ENCODE measurements around the gene ZNF70. TPM values are rescaled to one million over a fixed set of nuclear protein-coding genes. Genes with fewer than 3 reads are reported as not detected.

ZNF70 gene
- total RNA-seq, 1 experiment from 2014 or later, result 6.5 TPM

- Mint-ChIP-seq H3K27ac (ENCODE audit: unreplicated experiment) (peak overlapping the region; percentile 50), H3K4me1 (ENCODE audit: low read depth, unreplicated experiment) (peaks cover 29% of the 10 kb centered on the region), H3K9me3 (ENCODE audit: low read depth, unreplicated experiment) (no peaks in the 10 kb centered on the region), H3K4me3 (ENCODE audit: low read depth, unreplicated experiment) (no peak overlapping the region), H3K36me3 (ENCODE audit: insufficient read depth, unreplicated experiment) (peaks cover 22% of the 10 kb centered on the region), H3K27me3 (ENCODE audit: unreplicated experiment) (no peaks in the 10 kb centered on the region)
- CTCF ChIA-PET, result interaction anchor here (0.7 kb wide), 1 partner anchor 229 kb away, joined by 5 read pairs; no protein-coding TSS in a partner anchor
- no TSS peak for BruUV-seq (replicated peaks)
- DNase-seq, result no peak
- no peak for TF ChIP-seq CTCF (IDR thresholded peaks at IDR 0.05; ENCODE audit: unreplicated experiment)
- intact Hi-C loops (cut with micrococcal nuclease; ENCODE audit: unreplicated experiment), result no loop called here
These were observed 5.1 kb downstream of the ZNF70 start for GRCh38 chr22:23745791-23746190.

GRCh38 chr22:23744485-23744884 lies 6.4 kb downstream of the ZNF70 start:
- H3K36me3 Mint-ChIP-seq (ENCODE audit: insufficient read depth, unreplicated experiment), result peaks cover 17% of the 10 kb centered on the region
- no peak overlapping the region for H3K4me3 Mint-ChIP-seq (ENCODE audit: low read depth, unreplicated experiment)
- H3K9me3 Mint-ChIP-seq (ENCODE audit: low read depth, unreplicated experiment), result no peaks in the 10 kb centered on the region
- BruUV-seq (replicated peaks), result no TSS peak
- CTCF ChIA-PET, result no interaction called here
- no peak for TF ChIP-seq CTCF (IDR thresholded peaks at IDR 0.05; ENCODE audit: unreplicated experiment)
- H3K27ac Mint-ChIP-seq (ENCODE audit: unreplicated experiment), result no peak overlapping the region
- no peaks in the 10 kb centered on the region for H3K27me3 Mint-ChIP-seq (ENCODE audit: unreplicated experiment)
- no peak for DNase-seq
- H3K4me1 Mint-ChIP-seq (ENCODE audit: low read depth, unreplicated experiment), result peaks cover 16% of the 10 kb centered on the region
- intact Hi-C loops (cut with micrococcal nuclease; ENCODE audit: unreplicated experiment), result no loop called here

GRCh38 chr22:23744001-23744400 lies 6.9 kb downstream of the ZNF70 start:
- CTCF ChIA-PET, result no interaction called here
- TF ChIP-seq CTCF (IDR thresholded peaks at IDR 0.05; ENCODE audit: unreplicated experiment), result no peak

GRCh38 chr22:23743303-23743705 lies 7.6 kb downstream of the ZNF70 start:
- peaks cover 17% of the 10 kb centered on the region for H3K36me3 Mint-ChIP-seq (ENCODE audit: insufficient read depth, unreplicated experiment)
- intact Hi-C loops (cut with micrococcal nuclease; ENCODE audit: unreplicated experiment), result no loop called here
- H3K9me3 Mint-ChIP-seq (ENCODE audit: low read depth, unreplicated experiment), result no peaks in the 10 kb centered on the region
- CTCF ChIA-PET, result interaction anchor here (0.6 kb wide), 1 partner anchor 129 kb away, joined by 3 read pairs; no protein-coding TSS in a partner anchor
- H3K27ac Mint-ChIP-seq (ENCODE audit: unreplicated experiment), result no peak overlapping the region
- no peak for DNase-seq
- no peak for TF ChIP-seq CTCF (IDR thresholded peaks at IDR 0.05; ENCODE audit: unreplicated experiment)
- H3K4me3 Mint-ChIP-seq (ENCODE audit: low read depth, unreplicated experiment), result no peak overlapping the region
- H3K27me3 Mint-ChIP-seq (ENCODE audit: unreplicated experiment), result no peaks in the 10 kb centered on the region
- peaks cover 15% of the 10 kb centered on the region for H3K4me1 Mint-ChIP-seq (ENCODE audit: low read depth, unreplicated experiment)
- no TSS peak for BruUV-seq (replicated peaks)

More at GRCh38 chr22:23744001-23744400, 6.9 kb downstream of the ZNF70 start:
- no TSS peak for BruUV-seq (replicated peaks)
- Mint-ChIP-seq H3K36me3 (ENCODE audit: insufficient read depth, unreplicated experiment) (peaks cover 17% of the 10 kb centered on the region), H3K4me1 (ENCODE audit: low read depth, unreplicated experiment) (peaks cover 15% of the 10 kb centered on the region), H3K9me3 (ENCODE audit: low read depth, unreplicated experiment) (no peaks in the 10 kb centered on the region), H3K4me3 (ENCODE audit: low read depth, unreplicated experiment) (no peak overlapping the region), H3K27me3 (ENCODE audit: unreplicated experiment) (no peaks in the 10 kb centered on the region), H3K27ac (ENCODE audit: unreplicated experiment) (no peak overlapping the region)
- no peak for DNase-seq
- intact Hi-C loops (cut with micrococcal nuclease; ENCODE audit: unreplicated experiment), result no loop called here
